NK-92 (cell line): ENCODE data around the gene FLAD1.

ENCODE experiments used
- DNase-seq: peaks from one replicate; lab custom pipeline; 2025; ENCODE audit not compliant: unreplicated experiment; lab: John Stamatoyannopoulos, UW

The FLAD1 gene

GRCh38 chr1:155002464-155003226 is 19.5 kb downstream of the FLAD1 start, which contains the start of gene ZBTB7B:
ZBTB7B (plus strand) TSS chr1:155002802; CDS start chr1:155014661, 11,859 bp downstream.
- DNase-seq = no peak

DNA sequence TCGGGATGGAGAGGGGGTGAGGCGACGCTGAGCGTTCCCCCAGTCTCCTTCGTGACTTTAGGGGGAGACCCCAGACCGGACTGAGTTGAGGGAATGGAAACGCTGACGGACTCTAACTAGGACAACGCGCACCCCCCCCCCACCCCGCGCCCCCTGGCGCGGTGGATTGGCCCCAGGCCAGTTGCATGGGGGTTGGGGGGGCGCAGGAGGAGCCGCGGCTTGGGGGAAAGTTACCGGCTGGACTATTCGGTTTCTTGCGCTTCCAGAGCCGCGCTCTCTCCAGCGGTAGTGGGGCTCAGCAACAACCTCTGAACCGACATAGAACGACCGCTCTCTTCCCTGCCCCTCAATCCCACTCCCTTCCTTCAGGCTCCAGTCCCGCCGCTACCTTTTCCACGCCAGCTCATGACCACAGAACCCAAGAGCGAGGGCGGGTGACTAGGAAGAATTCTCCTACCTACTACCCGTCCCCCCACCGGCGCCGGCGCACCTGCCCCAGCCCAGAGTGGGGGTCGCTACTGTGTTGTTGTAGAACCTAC is 20.2 kb downstream of the FLAD1 start:
- DNase-seq = no peak

- DNase-seq = no peak
These were observed 20.7 kb downstream of the FLAD1 start for GRCh38 chr1:155003766-155004351.

- no peak for DNase-seq
These were observed 21.4 kb downstream of the FLAD1 start for GRCh38 chr1:155004352-155005075.

DNA sequence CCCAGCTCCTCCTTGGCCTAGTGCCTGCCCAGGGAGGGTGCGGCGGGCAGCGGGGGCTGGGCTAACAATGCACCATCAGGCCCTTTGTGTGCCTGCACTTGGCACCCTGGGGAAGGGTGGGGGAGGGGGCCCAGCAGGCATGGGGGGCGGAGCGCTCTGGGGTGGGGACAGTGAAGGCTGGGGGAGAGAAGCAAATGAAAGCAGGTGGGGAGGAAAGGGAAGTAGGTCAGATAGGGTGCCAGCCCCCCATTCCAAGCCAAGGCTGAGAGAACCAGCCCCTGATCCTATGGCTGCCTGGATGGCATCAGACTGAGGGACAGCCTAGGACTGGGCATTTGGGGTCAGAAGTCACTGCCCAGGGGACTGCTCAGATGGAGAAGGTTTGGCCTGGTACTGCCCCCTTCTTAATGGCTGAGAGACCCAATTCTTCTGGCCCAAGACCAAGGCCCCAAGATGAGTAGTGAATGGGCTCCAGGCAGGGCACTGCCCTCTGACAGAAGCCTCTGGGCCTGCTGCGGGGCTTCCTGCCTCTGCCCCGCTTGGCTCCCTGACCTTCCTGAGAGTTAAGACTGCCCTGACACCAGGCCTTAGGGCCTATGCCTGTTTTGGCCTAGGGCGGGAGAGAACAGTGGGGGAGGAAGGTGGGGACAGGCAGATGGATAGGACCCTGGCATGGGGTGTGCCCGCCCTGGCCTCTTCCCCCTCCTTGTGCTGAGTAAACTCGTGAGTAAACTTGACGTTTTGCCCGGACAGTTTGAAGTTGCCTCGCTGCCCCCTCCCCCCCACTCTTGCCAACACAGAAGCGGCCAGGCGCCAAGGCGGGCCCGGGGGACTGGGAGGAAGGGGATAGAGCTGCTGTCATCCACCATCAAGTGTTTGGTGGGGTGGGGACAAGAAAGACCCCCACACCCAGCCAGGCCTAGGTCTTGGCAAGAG is 22.2 kb downstream of the FLAD1 start:
- no peak for DNase-seq

GRCh38 chr1:155006601-155007101 is 23.5 kb downstream of the FLAD1 start:
- DNase-seq = no peak

GRCh38 chr1:155007251-155007828 is 24.2 kb downstream of the FLAD1 start:
- DNase-seq = no peak

DNA sequence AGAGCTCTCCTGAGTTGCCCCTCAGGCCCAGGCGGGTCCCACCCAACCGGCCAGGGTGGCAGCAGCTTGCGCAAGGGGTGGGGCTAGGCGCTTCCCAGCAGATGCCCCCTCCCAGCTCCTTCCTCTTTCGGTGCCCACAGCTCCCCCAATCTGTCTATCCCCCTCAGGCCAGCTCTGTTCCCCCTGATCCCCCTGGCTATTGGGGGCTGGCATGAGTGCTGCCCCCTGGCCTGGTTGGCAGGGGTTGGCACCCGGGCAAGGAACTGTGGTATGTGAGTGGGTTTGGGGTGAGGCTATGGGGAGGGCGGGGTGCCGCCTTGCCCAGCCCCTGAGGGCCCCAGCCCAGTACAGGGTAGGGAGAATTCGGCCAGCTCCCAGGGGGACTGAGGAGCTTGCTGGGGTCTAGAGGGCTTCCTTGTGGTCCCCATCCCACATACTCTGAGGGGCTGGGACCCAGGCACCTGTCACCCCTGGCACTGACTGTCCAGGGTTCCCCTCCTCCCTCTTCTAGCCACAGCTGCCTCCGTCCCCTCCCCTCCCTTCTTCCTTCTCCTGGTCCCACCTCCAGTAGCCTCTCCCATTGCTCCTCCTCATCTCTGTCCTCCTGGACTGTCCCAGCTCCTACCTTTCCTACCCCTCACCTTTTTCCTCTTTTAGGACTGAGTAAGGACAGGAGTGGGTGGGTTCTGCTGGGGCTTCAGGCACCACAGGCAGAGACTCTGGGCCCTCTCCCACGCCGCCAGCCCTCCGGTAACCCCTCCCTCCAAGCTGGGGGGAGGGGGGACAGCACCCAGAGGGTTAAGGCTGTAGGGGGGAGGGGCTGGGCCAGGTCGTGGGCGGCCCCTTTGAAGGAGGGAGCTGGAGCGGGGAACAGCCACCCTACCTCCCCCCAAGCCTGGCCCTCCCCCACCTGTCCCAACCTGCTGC is 25.1 kb downstream of the FLAD1 start:
- DNase-seq = no peak

- DNase-seq = no peak
These were observed 26.1 kb downstream of the FLAD1 start for GRCh38 chr1:155009221-155009711.

DNA sequence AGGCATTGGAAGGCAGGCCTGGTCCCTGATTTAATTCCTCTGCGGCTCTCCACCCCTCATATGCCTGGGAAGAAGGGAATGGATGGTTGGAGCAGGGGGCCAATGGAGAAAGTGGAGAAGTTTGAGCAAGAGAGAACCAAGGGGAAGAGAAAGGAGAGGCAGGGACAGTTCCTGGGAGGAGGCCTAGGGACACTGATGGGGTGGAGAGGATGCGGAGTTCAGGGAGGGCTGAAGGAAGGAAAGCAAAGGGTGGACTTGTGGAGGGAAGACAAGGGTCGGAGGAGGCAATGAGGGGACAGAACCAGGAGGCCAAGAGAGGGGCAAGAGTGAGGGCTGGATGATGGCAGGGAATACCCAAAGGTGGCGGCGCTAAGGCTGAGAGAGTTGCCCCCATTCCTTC is 26.6 kb downstream of the FLAD1 start:
- no peak for DNase-seq

GRCh38 chr1:155010211-155010918 is 27.2 kb downstream of the FLAD1 start:
- DNase-seq = no peak

- DNase-seq = no peak
These were observed 27.9 kb downstream of the FLAD1 start for GRCh38 chr1:155011004-155011416.

DNA sequence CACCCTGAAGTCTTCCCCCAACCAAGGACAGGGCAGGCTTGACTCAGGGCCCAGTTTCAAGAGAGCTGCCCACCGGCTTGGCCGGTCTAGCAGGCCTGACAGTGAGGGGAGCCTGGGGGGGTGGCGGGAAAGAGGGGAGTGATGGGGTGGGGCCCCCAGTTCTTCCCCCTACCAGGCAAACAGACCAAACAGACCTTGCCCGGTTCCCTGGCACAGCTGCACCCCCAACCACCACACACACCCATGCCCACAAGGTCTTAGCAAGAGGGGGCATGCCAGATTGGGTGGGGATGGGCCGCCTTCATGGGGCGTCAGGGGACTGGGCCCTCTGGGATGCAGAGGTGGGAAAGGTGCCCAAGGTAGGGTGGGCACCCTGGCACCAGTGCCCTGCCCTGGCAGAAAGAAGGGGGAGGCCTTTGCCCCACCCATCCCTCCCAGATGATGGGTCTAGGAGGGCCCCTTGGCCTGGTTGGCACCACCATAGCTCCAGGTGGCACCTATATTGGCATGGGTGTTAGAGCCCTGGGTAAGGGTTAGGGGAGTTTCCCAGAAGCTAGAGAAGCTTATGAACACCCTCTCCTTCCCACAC is 28.4 kb downstream of the FLAD1 start:
- DNase-seq = no peak

DNA sequence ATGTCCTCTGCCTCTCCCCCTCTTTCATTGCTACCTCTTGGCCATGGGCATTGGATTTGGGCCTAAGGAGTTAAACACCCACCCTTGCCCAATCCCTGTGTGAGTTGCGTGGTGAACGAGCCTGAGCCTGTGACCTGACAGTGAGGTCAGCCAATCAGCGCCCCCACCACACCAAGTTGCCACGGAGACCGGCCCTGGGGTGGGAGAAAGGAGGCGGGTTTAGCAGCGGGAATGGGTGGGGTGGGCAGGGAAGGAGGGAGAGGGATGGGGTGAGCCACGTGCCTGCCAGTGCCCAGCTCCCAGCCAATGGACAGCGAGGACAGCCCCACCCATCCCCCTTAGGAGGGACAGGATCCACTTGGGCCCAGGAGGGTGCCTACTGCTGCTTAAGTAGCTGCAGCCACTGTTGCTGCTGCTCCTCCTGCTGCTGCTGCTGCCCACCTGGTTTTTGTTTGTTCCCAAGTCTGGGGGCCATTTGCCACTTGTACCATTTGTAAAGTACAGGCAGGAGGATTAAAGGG is 28.9 kb downstream of the FLAD1 start:
- no peak for DNase-seq

- DNase-seq = no peak
These were observed 29.8 kb downstream of the FLAD1 start for GRCh38 chr1:155012776-155013602.

DNA sequence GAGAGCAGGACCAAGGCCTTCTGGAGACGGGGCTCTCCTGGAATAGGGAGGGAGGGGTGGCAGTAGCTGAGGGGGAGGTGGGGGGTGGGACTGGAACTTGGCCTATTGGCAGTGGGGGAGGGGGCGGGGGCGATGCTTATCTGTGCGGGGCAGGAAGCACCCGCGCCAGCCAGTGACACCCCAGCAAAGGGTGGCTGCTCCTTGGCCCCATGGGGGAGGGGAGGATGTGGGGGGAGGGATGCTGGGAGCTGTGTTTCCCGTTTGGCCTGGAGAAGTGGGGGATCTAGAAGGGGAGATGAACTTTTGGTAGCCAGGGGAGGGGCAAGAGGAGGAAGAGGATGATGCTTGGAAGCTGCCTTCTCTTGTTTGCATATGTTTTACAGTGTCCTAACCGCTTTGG is 30.5 kb downstream of the FLAD1 start:
- DNase-seq = no peak
